ENCODE results near the gene PTPRK.

DNA sequence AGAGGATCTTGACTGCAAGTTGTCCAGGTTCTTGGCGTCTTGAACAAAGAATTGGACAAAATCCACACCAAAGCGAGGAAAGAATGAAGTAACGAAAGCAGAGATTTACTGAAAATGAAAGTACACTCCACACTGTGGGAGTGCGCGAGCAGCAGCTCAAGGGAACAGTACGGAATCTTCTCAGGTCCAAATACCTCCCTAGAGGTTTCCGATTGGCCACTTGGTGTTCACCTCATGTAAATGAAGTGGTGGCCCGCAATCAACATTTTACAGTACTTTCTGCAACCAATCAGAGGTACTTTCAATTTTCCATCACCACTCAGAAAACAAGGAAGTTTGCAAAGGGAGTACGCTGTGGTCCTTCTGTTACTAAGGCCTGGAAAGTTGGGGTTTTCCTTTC is 122.4 kb downstream of the PTPRK start:
- TF ChIP-seq, protein P1, sequence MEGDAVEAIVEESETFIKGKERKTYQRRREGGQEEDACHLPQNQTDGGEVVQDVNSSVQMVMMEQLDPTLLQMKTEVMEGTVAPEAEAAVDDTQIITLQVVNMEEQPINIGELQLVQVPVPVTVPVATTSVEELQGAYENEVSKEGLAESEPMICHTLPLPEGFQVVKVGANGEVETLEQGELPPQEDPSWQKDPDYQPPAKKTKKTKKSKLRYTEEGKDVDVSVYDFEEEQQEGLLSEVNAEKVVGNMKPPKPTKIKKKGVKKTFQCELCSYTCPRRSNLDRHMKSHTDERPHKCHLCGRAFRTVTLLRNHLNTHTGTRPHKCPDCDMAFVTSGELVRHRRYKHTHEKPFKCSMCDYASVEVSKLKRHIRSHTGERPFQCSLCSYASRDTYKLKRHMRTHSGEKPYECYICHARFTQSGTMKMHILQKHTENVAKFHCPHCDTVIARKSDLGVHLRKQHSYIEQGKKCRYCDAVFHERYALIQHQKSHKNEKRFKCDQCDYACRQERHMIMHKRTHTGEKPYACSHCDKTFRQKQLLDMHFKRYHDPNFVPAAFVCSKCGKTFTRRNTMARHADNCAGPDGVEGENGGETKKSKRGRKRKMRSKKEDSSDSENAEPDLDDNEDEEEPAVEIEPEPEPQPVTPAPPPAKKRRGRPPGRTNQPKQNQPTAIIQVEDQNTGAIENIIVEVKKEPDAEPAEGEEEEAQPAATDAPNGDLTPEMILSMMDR (IDR thresholded peaks at IDR 0.05; ENCODE audit: low read length) = no peak
- no peak for TF ChIP-seq EZH2 (IDR thresholded peaks at IDR 0.05; ENCODE audit: borderline replicate concordance, low read length)
